ENCODE data around the gene PDE4B.

GRCh38 chr1:66351913-66352312, 559.2 kb downstream of the PDE4B start:
- TF ChIP-seq, protein P1, sequence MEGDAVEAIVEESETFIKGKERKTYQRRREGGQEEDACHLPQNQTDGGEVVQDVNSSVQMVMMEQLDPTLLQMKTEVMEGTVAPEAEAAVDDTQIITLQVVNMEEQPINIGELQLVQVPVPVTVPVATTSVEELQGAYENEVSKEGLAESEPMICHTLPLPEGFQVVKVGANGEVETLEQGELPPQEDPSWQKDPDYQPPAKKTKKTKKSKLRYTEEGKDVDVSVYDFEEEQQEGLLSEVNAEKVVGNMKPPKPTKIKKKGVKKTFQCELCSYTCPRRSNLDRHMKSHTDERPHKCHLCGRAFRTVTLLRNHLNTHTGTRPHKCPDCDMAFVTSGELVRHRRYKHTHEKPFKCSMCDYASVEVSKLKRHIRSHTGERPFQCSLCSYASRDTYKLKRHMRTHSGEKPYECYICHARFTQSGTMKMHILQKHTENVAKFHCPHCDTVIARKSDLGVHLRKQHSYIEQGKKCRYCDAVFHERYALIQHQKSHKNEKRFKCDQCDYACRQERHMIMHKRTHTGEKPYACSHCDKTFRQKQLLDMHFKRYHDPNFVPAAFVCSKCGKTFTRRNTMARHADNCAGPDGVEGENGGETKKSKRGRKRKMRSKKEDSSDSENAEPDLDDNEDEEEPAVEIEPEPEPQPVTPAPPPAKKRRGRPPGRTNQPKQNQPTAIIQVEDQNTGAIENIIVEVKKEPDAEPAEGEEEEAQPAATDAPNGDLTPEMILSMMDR (IDR thresholded peaks at IDR 0.05; ENCODE audit: low read length): no peak
- TF ChIP-seq EZH2 (IDR thresholded peaks at IDR 0.05; ENCODE audit: borderline replicate concordance, low read length): no peak
